H1 (cell line): Measurements from ENCODE around the gene PLOD1. TPM values are rescaled to one million over a fixed set of nuclear protein-coding genes. Genes with fewer than 3 reads are reported as not detected.

Experiments used
- ASH2L ChIP-seq: fragments of 200-600, 300-600 bp; sonication (generic); IDR thresholded peaks from one replicate; pipeline ENCODE4 v1.7.1; 2017; ENCODE audit warnings: low read length
- ATF3 ChIP-seq: IDR thresholded peaks from 2 replicates; pipeline ENCODE4 v1.6.1; 2011; ENCODE audit warnings: low read depth, mild to moderate bottlenecking, low read length; ENCODE audit not compliant: insufficient read depth
- CTBP2 ChIP-seq: IDR thresholded peaks from 2 replicates; pipeline ENCODE4 v1.7.0; 2011; ENCODE audit warnings: borderline replicate concordance, mild to moderate bottlenecking, moderate library complexity, mixed read lengths, low read length; ENCODE audit not compliant: insufficient read depth, insufficient read length
- HDAC2 ChIP-seq, 2 experiments: fragments of 300-600 bp in 1 of 2; sonication (generic) in 1 of 2; IDR thresholded peaks; 2 replicates each; pipeline ENCODE4 v1.6.1; 2011 to 2012; ENCODE audit warnings: low read depth in 2 of 2, low read length in 2 of 2, mild to moderate bottlenecking in 2 of 2, moderate library complexity in 2 of 2, borderline replicate concordance in 1 of 2, inconsistent platforms in 1 of 2
- MAFK ChIP-seq: IDR thresholded peaks from 2 replicates; pipeline ENCODE4 v1.6.1; 2012; ENCODE audit warnings: low read depth, mild to moderate bottlenecking, improper control_type of control experiment, low read length
- SP1 ChIP-seq: IDR thresholded peaks from 2 replicates; pipeline ENCODE4 v1.6.1; 2011; ENCODE audit warnings: low read depth, low read length
- TAF1 ChIP-seq: IDR thresholded peaks from 2 replicates; pipeline ENCODE4 v1.6.1; 2011; ENCODE audit warnings: mild to moderate bottlenecking, low read depth, low read length
- polyA plus RNA-seq, 7 experiments: library from polyadenylated mRNA; depleted of rRNA in 3 of 7; stranded (reverse) in 5 of 7; unstranded in 2 of 7; fragments of >200 nt in 5 of 7; fragments of 200-250 nt in 2 of 7; gene quantifications; 1 replicate in 5 of 7; 2 replicates in 1 of 7; 4 replicates in 1 of 7; pipeline versions ENCODE4 v1.2.1 to v1.2.3, GENCODE V29; 2011 to 2013; ENCODE audit warnings: missing spikeins in 2 of 7, mixed read lengths in 2 of 7
- total RNA-seq: library from RNA; stranded (reverse); fragmentation: NEBNext Ultra II Directional; extraction: Animal tissue kit (Norgen Biotek cat#: 25700); gene quantifications from 2 replicates; pipeline ENCODE4 v1.2.1, GENCODE V29; 2021
- TF ChIP-seq, protein P1 (sequence below): fragments of 300-600 bp; sonication (generic); IDR thresholded peaks from 2 replicates; pipeline ENCODE4 v1.7.1; 2012; ENCODE audit warnings: low read length, moderate library complexity, mild to moderate bottlenecking, inconsistent platforms; ENCODE audit not compliant: insufficient replicate concordance

The PLOD1 gene
- total and polyA plus RNA-seq, 2 of the 8 experiments (the other 6 are each of a cell fraction or from before 2014, with no cell fraction given), result 44.9 to 51.8 TPM

DNA sequence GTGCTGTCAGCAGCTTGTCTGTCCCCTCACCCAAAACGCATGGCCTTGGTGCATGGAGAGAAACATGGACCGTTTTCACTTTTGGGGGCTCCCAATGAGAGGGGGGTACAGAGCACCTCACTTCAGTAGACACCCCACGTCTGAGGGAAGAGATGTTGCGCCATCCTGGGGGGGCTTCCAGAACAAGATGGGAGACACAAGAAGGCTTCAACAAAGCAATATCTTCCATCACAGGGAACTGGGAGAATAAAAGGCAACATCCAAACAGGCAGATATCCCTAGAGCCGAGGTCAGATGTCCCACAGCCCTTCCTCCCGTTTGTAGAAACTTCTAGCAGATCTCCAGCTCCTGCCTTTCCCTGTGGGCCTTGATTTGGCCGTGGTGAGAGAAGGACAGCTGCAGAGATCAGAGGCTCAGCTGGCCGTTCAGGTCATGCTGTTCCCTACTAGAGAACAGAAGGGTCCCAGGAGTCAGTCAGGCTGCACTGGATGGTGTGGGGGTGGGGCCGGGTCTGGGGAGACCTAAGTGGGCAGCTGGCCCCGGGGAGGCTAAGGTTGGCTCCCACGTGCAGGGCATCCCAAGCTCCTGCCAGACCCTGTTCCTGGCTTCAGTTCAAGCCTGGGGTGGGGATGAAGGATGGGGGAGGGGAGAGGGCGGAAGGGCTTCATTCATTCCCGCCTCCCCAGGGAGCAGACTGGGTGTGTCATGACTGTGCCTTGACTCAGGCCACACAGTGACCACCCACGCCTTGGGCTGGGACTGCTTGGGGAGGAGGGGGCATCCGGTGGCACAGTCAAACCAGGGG lies 4.4 kb downstream of the PLOD1 start (continued):
- TF ChIP-seq, protein P1, sequence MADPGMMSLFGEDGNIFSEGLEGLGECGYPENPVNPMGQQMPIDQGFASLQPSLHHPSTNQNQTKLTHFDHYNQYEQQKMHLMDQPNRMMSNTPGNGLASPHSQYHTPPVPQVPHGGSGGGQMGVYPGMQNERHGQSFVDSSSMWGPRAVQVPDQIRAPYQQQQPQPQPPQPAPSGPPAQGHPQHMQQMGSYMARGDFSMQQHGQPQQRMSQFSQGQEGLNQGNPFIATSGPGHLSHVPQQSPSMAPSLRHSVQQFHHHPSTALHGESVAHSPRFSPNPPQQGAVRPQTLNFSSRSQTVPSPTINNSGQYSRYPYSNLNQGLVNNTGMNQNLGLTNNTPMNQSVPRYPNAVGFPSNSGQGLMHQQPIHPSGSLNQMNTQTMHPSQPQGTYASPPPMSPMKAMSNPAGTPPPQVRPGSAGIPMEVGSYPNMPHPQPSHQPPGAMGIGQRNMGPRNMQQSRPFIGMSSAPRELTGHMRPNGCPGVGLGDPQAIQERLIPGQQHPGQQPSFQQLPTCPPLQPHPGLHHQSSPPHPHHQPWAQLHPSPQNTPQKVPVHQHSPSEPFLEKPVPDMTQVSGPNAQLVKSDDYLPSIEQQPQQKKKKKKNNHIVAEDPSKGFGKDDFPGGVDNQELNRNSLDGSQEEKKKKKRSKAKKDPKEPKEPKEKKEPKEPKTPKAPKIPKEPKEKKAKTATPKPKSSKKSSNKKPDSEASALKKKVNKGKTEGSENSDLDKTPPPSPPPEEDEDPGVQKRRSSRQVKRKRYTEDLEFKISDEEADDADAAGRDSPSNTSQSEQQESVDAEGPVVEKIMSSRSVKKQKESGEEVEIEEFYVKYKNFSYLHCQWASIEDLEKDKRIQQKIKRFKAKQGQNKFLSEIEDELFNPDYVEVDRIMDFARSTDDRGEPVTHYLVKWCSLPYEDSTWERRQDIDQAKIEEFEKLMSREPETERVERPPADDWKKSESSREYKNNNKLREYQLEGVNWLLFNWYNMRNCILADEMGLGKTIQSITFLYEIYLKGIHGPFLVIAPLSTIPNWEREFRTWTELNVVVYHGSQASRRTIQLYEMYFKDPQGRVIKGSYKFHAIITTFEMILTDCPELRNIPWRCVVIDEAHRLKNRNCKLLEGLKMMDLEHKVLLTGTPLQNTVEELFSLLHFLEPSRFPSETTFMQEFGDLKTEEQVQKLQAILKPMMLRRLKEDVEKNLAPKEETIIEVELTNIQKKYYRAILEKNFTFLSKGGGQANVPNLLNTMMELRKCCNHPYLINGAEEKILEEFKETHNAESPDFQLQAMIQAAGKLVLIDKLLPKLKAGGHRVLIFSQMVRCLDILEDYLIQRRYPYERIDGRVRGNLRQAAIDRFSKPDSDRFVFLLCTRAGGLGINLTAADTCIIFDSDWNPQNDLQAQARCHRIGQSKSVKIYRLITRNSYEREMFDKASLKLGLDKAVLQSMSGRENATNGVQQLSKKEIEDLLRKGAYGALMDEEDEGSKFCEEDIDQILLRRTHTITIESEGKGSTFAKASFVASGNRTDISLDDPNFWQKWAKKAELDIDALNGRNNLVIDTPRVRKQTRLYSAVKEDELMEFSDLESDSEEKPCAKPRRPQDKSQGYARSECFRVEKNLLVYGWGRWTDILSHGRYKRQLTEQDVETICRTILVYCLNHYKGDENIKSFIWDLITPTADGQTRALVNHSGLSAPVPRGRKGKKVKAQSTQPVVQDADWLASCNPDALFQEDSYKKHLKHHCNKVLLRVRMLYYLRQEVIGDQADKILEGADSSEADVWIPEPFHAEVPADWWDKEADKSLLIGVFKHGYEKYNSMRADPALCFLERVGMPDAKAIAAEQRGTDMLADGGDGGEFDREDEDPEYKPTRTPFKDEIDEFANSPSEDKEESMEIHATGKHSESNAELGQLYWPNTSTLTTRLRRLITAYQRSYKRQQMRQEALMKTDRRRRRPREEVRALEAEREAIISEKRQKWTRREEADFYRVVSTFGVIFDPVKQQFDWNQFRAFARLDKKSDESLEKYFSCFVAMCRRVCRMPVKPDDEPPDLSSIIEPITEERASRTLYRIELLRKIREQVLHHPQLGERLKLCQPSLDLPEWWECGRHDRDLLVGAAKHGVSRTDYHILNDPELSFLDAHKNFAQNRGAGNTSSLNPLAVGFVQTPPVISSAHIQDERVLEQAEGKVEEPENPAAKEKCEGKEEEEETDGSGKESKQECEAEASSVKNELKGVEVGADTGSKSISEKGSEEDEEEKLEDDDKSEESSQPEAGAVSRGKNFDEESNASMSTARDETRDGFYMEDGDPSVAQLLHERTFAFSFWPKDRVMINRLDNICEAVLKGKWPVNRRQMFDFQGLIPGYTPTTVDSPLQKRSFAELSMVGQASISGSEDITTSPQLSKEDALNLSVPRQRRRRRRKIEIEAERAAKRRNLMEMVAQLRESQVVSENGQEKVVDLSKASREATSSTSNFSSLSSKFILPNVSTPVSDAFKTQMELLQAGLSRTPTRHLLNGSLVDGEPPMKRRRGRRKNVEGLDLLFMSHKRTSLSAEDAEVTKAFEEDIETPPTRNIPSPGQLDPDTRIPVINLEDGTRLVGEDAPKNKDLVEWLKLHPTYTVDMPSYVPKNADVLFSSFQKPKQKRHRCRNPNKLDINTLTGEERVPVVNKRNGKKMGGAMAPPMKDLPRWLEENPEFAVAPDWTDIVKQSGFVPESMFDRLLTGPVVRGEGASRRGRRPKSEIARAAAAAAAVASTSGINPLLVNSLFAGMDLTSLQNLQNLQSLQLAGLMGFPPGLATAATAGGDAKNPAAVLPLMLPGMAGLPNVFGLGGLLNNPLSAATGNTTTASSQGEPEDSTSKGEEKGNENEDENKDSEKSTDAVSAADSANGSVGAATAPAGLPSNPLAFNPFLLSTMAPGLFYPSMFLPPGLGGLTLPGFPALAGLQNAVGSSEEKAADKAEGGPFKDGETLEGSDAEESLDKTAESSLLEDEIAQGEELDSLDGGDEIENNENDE, result no peak
- no peak for TF ChIP-seq CTBP2
- no peak for TF ChIP-seq SP1
- TF ChIP-seq TAF1, result no peak
- TF ChIP-seq ATF3, result no peak
- TF ChIP-seq HDAC2 (IDR thresholded peaks at IDR 0.05; ENCODE audit: borderline replicate concordance in 1 of 2, low read depth in 2 of 2, low read length in 2 of 2), result no peak
- TF ChIP-seq ASH2L, result no peak
- TF ChIP-seq MAFK, result no peak
